Endothelial cell (in vitro differentiated cells): Measurements from ENCODE around the gene LTBR. TPM values are rescaled to one million over a fixed set of nuclear protein-coding genes. Genes with fewer than 3 reads are reported as not detected.

ENCODE experiments used
- DNase-seq: peaks from one replicate; pipeline ENCODE4 v3.0.0; 2021; ENCODE audit warnings: low spot score
- H3K27ac Mint-ChIP-seq: one replicate; pipeline ENCODE4 v1.8.0; 2021; ENCODE audit warnings: mixed read lengths, inconsistent platforms; ENCODE audit not compliant: unreplicated experiment
- H3K27me3 Mint-ChIP-seq: one replicate; pipeline ENCODE4 v1.8.0; 2021; ENCODE audit warnings: mild to moderate bottlenecking, moderate library complexity, mixed read lengths, inconsistent platforms; ENCODE audit not compliant: unreplicated experiment
- H3K36me3 Mint-ChIP-seq: one replicate; pipeline ENCODE4 v1.8.0; 2021; ENCODE audit warnings: mild to moderate bottlenecking, low read depth, mixed read lengths, inconsistent platforms; ENCODE audit not compliant: unreplicated experiment
- H3K4me1 Mint-ChIP-seq: one replicate; pipeline ENCODE4 v1.8.0; 2021; ENCODE audit warnings: mild to moderate bottlenecking, mixed read lengths, inconsistent platforms; ENCODE audit not compliant: unreplicated experiment
- H3K4me3 Mint-ChIP-seq: one replicate; pipeline ENCODE4 v1.8.0; 2021; ENCODE audit warnings: mild to moderate bottlenecking, mixed read lengths, inconsistent platforms; ENCODE audit not compliant: unreplicated experiment
- H3K9me3 Mint-ChIP-seq: one replicate; pipeline ENCODE4 v1.8.0; 2021; ENCODE audit warnings: mixed read lengths, inconsistent platforms; ENCODE audit not compliant: unreplicated experiment
- CTCF ChIP-seq: fragments of 200-600 bp; sonication (generic); IDR thresholded peaks from one replicate; pipeline ENCODE4 v1.5.0; 2021; ENCODE audit warnings: antibody characterized with exemption; ENCODE audit not compliant: unreplicated experiment
- total RNA-seq: library from RNA; stranded (reverse); fragmentation: NEBNext Ultra II Directional; extraction: Animal tissue kit (Norgen Biotek cat#: 25700); gene quantifications from one replicate; pipeline ENCODE4 v1.2.1, GENCODE V29; 2021; ENCODE audit not compliant: unreplicated experiment

The LTBR gene
- total RNA-seq, 1 donor from 2014 or later = 40.3 TPM

- TF ChIP-seq CTCF = no peak
- no peaks in the 10 kb centered on the region for H3K9me3 Mint-ChIP-seq
- no peak overlapping the region for H3K4me3 Mint-ChIP-seq
- H3K27me3 Mint-ChIP-seq = peaks cover 8% of the 10 kb centered on the region
- peaks cover 11% of the 10 kb centered on the region for H3K4me1 Mint-ChIP-seq
- H3K36me3 Mint-ChIP-seq = peaks cover 18% of the 10 kb centered on the region
- no peak for DNase-seq
- H3K27ac Mint-ChIP-seq = no peak overlapping the region
Observed at GRCh38 chr12:6386038-6386437, 2.1 kb downstream of the LTBR start.

GRCh38 chr12:6386491-6386890, 2.5 kb downstream of the LTBR start:
- H3K27ac Mint-ChIP-seq = no peak overlapping the region
- peaks cover 19% of the 10 kb centered on the region for H3K36me3 Mint-ChIP-seq
- TF ChIP-seq CTCF = no peak
- no peak overlapping the region for H3K4me3 Mint-ChIP-seq
- no peaks in the 10 kb centered on the region for H3K9me3 Mint-ChIP-seq
- DNase-seq = no peak
- peaks cover 7% of the 10 kb centered on the region for H3K27me3 Mint-ChIP-seq
- H3K4me1 Mint-ChIP-seq = peaks cover 11% of the 10 kb centered on the region

GRCh38 chr12:6387541-6387940, 3.6 kb downstream of the LTBR start:
- peaks cover 6% of the 10 kb centered on the region for H3K27me3 Mint-ChIP-seq
- no peak overlapping the region for H3K4me3 Mint-ChIP-seq
- H3K36me3 Mint-ChIP-seq = peaks cover 21% of the 10 kb centered on the region
- DNase-seq = no peak
- H3K27ac Mint-ChIP-seq = no peak overlapping the region
- peaks cover 11% of the 10 kb centered on the region for H3K4me1 Mint-ChIP-seq
- TF ChIP-seq CTCF = no peak
- H3K9me3 Mint-ChIP-seq = no peaks in the 10 kb centered on the region

- no peaks in the 10 kb centered on the region for H3K9me3 Mint-ChIP-seq
Observed at GRCh38 chr12:6390084-6390799, 6.3 kb downstream of the LTBR start.

More at GRCh38 chr12:6390084-6390799, 6.3 kb downstream of the LTBR start:
- Mint-ChIP-seq H3K4me3 (no peak overlapping the region), H3K27me3 (peaks cover 2% of the 10 kb centered on the region), H3K27ac (no peak overlapping the region), H3K4me1 (peaks cover 8% of the 10 kb centered on the region), H3K36me3 (peaks cover 21% of the 10 kb centered on the region)
- TF ChIP-seq CTCF = no peak
- DNase-seq = no peak
